OCI-LY3 (cell line): ENCODE results near the gene TPRG1.

Experiments
- CTCF ChIP-seq: fragments of 200-600, 300-600 bp; sonication (generic); IDR thresholded peaks from 2 replicates; pipeline ENCODE4 v1.5.1; 2014; ENCODE audit warnings: antibody characterized with exemption, low read length, low read depth
- EZH2phosphoT487 ChIP-seq: fragments of 200-600 bp; shearing (Covaris generic); IDR thresholded peaks from 2 replicates; pipeline ENCODE4 v1.6.1; 2018; ENCODE audit warnings: antibody characterized with exemption, mixed run types, low read depth

GRCh38 chr3:189239616-189240015, 67.8 kb downstream of the TPRG1 start:
- TF ChIP-seq CTCF: no peak
- no peak for TF ChIP-seq EZH2phosphoT487
